NCI-H526 (cell line): Measurements from ENCODE around the gene UTF1.

Source experiments
- DNase-seq, 2 experiments: peaks; one replicate each; lab custom pipeline; 2025; lab: John Stamatoyannopoulos, UW

Gene UTF1

DNA sequence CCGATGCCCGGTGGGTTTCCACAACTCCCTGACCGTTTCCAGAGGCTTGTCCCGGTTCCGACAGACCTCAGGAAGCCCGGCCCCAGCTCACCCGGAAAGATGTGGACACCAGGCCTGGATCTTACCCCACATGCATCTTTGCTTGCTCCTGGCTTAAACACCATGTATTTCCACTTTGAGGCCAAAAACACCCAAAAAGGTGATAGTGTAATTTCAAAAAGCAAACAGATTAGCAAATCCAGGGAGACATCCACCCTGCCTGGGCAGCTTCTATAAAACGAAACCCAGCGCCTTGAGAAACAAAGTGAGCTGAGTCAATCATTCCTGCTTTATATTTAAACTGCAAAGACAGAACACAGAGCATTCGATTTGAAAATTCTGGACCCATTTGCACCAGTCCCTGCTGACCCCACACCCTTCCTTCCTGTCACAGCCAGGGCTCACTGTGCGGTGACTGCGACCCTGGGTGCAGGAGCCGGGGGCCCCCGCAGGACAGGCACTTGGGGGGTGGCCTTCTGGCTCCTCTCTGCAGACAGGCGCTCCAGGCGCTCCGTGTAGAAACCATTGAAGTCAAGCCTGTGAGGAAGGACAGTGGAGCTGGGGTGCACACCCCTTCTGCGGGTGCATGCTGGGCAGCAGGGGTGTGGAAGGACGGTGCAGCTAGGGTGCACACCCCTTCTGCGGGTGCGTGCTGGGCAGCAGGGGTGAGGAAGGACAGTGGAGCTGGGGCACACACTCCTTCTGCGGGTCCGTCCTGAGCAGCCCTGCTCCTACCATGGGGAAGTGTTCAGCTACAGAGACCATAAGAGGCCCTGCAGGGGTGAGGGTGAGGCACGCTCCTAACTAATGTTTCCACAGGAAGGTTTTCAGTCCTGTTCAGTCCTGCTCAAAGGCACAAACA is 49.6 kb downstream of the UTF1 start:
- no peak for DNase-seq

DNA sequence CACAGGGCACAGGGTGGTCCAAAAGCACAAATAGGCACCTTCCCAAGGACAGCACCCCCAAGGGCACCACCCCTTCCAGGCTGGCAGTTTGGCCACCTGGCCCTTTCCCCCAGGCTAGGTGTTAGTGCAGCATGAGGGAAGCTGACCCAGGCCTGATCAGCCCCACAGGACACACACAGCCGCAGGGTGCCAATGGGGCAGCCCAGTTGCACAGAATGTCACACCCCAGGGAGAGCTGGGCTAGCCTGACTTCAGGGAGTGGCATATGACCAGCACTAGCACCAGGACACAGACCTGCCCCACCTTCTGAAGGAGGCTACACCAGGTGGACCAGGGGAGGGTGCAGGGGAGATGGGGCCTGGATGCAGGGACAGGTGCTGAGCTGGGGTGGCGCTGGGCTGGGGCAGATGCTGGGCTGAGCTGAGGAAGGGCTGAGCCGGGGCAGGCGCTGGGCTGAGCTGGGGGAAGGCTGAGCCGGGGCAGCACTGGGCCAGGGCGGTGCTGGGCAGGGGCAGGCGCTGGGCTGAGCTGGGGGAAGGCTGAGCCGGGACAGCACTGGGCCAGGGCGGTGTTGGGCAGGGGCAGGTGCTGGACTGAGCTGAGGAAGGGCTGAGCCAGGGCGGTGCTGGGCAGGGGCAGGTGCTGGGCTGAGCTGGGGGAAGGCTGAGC is 50.5 kb downstream of the UTF1 start:
- no peak for DNase-seq

DNA sequence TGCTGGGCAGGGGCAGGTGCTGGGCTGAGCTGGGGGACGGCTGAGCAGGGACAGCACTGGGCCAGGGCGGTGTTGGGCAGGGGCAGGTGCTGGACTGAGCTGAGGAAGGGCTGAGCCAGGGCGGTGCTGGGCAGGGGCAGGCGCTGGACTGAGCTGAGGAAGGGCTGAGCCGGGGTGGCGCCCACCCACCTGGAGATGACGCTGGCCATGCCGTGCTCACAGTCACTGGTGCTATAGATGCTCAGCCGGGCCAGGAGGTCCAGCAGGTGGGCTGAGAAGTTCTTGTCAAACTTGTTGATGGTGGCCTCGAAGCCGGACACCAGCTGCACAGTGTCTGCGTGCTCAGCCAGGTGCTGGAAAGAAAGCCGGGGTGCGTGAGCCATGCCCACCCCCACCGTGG is 51.1 kb downstream of the UTF1 start:
- no peak for DNase-seq
